Mucosa of rectum (tissue), 2 donors: Measurements from ENCODE around the gene ZNF335.

Source experiments
- H3K27ac ChIP-seq, 2 donors: one replicate each; pipeline ENCODE4 v1.7.0; 2013; ENCODE audit warnings: inconsistent platforms in 2 of 2, low read depth in 2 of 2, low read length in 2 of 2
- H3K27me3 ChIP-seq, 2 donors: one replicate each; pipeline ENCODE4 v1.7.0; 2013; ENCODE audit warnings: low read length in 2 of 2; ENCODE audit not compliant: control insufficient read depth in 2 of 2, insufficient read depth in 2 of 2
- H3K36me3 ChIP-seq, 2 donors: one replicate each; pipeline ENCODE4 v1.7.0; 2013; ENCODE audit warnings: low read length in 2 of 2; ENCODE audit not compliant: control insufficient read depth in 2 of 2, insufficient read depth in 2 of 2
- H3K4me1 ChIP-seq, 2 donors: one replicate each; pipeline ENCODE4 v1.7.0; 2013; ENCODE audit warnings: low read length in 2 of 2, mild to moderate bottlenecking in 1 of 2; ENCODE audit not compliant: control insufficient read depth in 2 of 2, insufficient read depth in 2 of 2
- H3K4me3 ChIP-seq, 2 donors: one replicate each; pipeline ENCODE4 v1.7.0; 2013; ENCODE audit warnings: low read length in 2 of 2
- H3K9ac ChIP-seq, 2 donors: one replicate each; pipeline ENCODE4 v1.7.0; 2013; ENCODE audit warnings: low read length in 2 of 2, low read depth in 1 of 2, mild to moderate bottlenecking in 1 of 2
- H3K9me3 ChIP-seq, 2 donors: one replicate each; pipeline ENCODE4 v1.7.0; 2013; ENCODE audit warnings: low read length in 2 of 2; ENCODE audit not compliant: control insufficient read depth in 2 of 2
- donor health status: healthy.
- donor health status: Normal muscosa, but diverticular disease.

Gene ZNF335

GRCh38 chr20:45910670-45911485 is 61.1 kb downstream of the ZNF335 start:
- Histone ChIP-seq H3K27me3 (no peaks in the 10 kb centered on the region), H3K9ac (peak overlapping the region; percentile 48 to 68), H3K9me3 (no peaks in the 10 kb centered on the region), H3K4me3 (peak overlapping the region; percentile 62 to 70), H3K36me3 (peaks cover 0 to 3% of the 10 kb centered on the region in 2 donors), H3K4me1 (peaks cover 8 to 11% of the 10 kb centered on the region in 2 donors), H3K27ac (peak overlapping the region; percentile 59 to 84)

- H3K9me3 ChIP-seq: no peaks in the 10 kb centered on the region
- H3K4me3 ChIP-seq: peak overlapping the region in 1 of 2 donors; percentile 44
- H3K4me1 ChIP-seq: peaks cover 8 to 11% of the 10 kb centered on the region in 2 donors
- peak overlapping the region; percentile 16 to 34 for H3K27ac ChIP-seq
- peaks cover 0 to 5% of the 10 kb centered on the region in 2 donors for H3K36me3 ChIP-seq
- no peak overlapping the region for H3K9ac ChIP-seq
- H3K27me3 ChIP-seq: no peaks in the 10 kb centered on the region
Observed at GRCh38 chr20:45909817-45910669, 62.0 kb downstream of the ZNF335 start.

GRCh38 chr20:45909336-45909808 is 62.6 kb downstream of the ZNF335 start:
- Histone ChIP-seq H3K9ac (no peak overlapping the region), H3K36me3 (peaks cover 0 to 5% of the 10 kb centered on the region in 2 donors), H3K27ac (no peak overlapping the region), H3K4me3 (no peak overlapping the region), H3K9me3 (no peaks in the 10 kb centered on the region), H3K4me1 (peaks cover 8 to 11% of the 10 kb centered on the region in 2 donors), H3K27me3 (no peaks in the 10 kb centered on the region)

GRCh38 chr20:45908084-45908483 is 63.9 kb downstream of the ZNF335 start:
- H3K9ac ChIP-seq: no peak overlapping the region
- peaks cover 0 to 6% of the 10 kb centered on the region in 2 donors for H3K36me3 ChIP-seq
- no peaks in the 10 kb centered on the region for H3K9me3 ChIP-seq
- H3K4me1 ChIP-seq: peaks cover 8 to 11% of the 10 kb centered on the region in 2 donors
- no peaks in the 10 kb centered on the region for H3K27me3 ChIP-seq
- H3K4me3 ChIP-seq: no peak overlapping the region
- H3K27ac ChIP-seq: no peak overlapping the region

- Histone ChIP-seq H3K4me3 (no peak overlapping the region), H3K4me1 (peaks cover 8 to 11% of the 10 kb centered on the region in 2 donors), H3K9ac (no peak overlapping the region), H3K9me3 (no peaks in the 10 kb centered on the region), H3K27ac (no peak overlapping the region), H3K36me3 (peaks cover 0 to 6% of the 10 kb centered on the region in 2 donors), H3K27me3 (no peaks in the 10 kb centered on the region)
Observed at GRCh38 chr20:45907219-45907948, 64.6 kb downstream of the ZNF335 start.

GRCh38 chr20:45905505-45906079 is 66.4 kb downstream of the ZNF335 start:
- no peak overlapping the region for H3K4me3 ChIP-seq
- H3K27me3 ChIP-seq: no peaks in the 10 kb centered on the region
- no peak overlapping the region for H3K9ac ChIP-seq
- no peak overlapping the region for H3K27ac ChIP-seq
- H3K36me3 ChIP-seq: peaks cover 0 to 6% of the 10 kb centered on the region in 2 donors
- H3K9me3 ChIP-seq: no peaks in the 10 kb centered on the region
- H3K4me1 ChIP-seq: peaks cover 0 to 2% of the 10 kb centered on the region in 2 donors

- no peak overlapping the region for H3K4me3 ChIP-seq
- H3K27ac ChIP-seq: no peak overlapping the region
- peaks cover 0 to 2% of the 10 kb centered on the region in 2 donors for H3K4me1 ChIP-seq
- no peaks in the 10 kb centered on the region for H3K27me3 ChIP-seq
- H3K9ac ChIP-seq: no peak overlapping the region
- peaks cover 0 to 6% of the 10 kb centered on the region in 2 donors for H3K36me3 ChIP-seq
- H3K9me3 ChIP-seq: no peaks in the 10 kb centered on the region
Observed at GRCh38 chr20:45904583-45905504, 67.2 kb downstream of the ZNF335 start.

GRCh38 chr20:45902199-45902701 is 69.8 kb downstream of the ZNF335 start:
- Histone ChIP-seq H3K27me3 (no peaks in the 10 kb centered on the region), H3K9ac (no peak overlapping the region), H3K36me3 (peaks cover 17 to 23% of the 10 kb centered on the region in 2 donors), H3K27ac (no peak overlapping the region), H3K4me1 (no peaks in the 10 kb centered on the region), H3K9me3 (no peaks in the 10 kb centered on the region), H3K4me3 (no peak overlapping the region)
